ENCODE measurements around the gene SLC33A1. TPM values are rescaled to one million over a fixed set of nuclear protein-coding genes. Genes with fewer than 3 reads are reported as not detected.
A peak's percentile ranks its signal among the peaks of the same experiment; 100 is the strongest.
"Not testable (repeated sequence)": the region's sequence is repeated elsewhere in the genome, so short reads cannot be mapped to it uniquely, and the experiment has no call there.

Gene SLC33A1
- polyA plus RNA-seq: 10 to 100 TPM in 2 of 3 donors, 1 to 10 TPM in 1; 3.9 to 22.7 (median 10.2) TPM

DNA sequence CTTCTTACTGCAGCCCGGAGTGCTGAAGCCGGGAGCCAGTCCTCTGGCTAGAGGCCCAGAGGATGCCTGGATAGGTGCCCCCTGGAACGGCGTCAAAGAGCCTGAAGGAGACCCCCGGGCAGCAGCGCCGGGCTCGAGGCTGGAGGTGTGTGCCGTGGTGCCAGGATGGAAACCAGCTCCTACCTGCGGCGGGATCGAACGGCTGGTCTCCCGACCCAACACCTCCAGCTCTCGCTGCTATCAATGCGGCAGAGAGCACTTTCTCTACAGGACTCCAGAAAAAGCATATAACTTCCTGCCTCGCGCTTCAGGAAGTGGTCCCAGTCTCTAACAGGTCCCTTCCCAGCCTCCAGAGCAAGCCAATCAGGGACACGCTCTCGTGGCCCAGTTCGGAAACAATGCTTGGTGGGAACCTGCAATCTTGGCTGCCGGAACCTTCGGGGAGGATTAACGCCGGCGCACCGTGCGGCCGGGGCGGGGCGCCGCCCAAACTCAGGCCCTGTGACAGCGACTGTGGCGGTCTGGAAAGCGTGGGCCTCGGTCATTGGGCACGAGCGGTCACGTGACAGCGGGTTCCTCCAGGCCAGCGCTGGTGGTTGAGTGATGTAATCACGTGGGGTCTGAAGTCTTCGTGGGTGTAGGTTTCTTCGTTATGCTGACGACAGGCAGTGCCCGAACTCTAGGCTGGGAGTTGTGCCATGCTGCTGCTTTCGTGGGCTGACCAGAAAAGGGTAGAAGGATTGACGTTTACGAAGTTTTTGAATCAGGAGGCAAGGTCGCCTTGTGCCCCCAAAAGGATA, at the start of gene SLC33A1:
TSS of gene SLC33A1 (minus strand) at position 287 of the 800 bp plus-strand sequence. CDS start 430 bp downstream, outside the sequence.
- H3K27ac ChIP-seq (ENCODE audit: low read depth, low read length): no peak within 1 kb of the TSS
- WGBS, 3 donors: 0 to 1% (median 0%) methylated on average over 50 of the region's 50 CpGs

GRCh38 chr3:155895379-155895900, 41.2 kb upstream of the SLC33A1 start:
- 95 to 99% (median 98%) methylated on average over 7 of the region's 7 CpGs for WGBS, 3 donors

DNA sequence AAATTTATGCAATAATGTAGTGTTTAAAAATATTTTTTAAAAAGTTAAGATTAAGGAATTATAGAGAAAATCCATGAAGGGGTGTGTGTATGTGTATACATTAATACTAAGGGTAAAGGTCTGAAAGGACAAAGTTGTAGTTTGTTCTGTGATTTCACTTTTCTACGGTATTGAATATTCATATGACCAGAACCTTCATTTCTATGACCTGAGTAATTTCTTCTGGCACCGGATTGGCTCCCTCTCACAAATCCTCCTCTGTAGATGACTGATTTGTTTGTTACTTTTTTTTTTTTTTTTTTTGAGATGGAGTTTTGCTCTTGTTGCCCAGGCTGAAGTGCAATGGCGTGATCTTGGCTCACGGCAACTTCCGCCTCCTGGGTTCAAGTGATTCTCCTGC, 37.1 kb upstream of the SLC33A1 start:
- no peak overlapping the region for H3K27ac ChIP-seq (ENCODE audit: low read depth, low read length)
- WGBS, 3 donors: 92 to 98% (median 97%) methylated on average over 5 of the region's 5 CpGs

More at GRCh38 chr3:155895379-155895900, 41.2 kb upstream of the SLC33A1 start:
- H3K27ac ChIP-seq (ENCODE audit: low read depth, low read length): no peak overlapping the region

DNA sequence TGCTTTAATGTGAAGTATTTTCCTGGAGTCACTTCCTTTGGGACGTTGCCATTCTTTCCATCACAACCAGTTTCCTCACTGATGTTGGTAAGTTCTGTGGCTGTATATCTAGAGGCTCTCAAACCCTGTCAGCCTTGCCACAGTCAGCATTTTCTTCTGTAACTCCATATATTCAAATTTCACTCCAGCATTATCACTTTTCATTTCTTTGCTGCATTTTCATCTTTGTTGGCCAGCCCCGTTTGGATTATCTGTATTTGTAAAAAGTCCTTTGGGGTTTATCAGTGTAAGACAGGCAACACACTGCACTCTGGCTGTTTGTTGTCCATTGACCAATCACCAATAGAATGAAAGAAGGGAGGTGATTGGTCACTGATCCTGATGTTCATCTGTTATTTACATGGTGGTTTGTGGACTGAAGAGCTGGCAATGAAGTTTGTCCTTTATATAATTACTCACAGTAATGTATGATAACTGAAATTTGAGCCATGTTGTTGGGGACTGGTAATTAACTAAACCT, 36.5 kb upstream of the SLC33A1 start:
- no peak overlapping the region for H3K27ac ChIP-seq (ENCODE audit: low read depth, low read length)
- 4 to 12% (median 9%) methylated on average over 2 of the region's 2 CpGs for WGBS, 3 donors

DNA sequence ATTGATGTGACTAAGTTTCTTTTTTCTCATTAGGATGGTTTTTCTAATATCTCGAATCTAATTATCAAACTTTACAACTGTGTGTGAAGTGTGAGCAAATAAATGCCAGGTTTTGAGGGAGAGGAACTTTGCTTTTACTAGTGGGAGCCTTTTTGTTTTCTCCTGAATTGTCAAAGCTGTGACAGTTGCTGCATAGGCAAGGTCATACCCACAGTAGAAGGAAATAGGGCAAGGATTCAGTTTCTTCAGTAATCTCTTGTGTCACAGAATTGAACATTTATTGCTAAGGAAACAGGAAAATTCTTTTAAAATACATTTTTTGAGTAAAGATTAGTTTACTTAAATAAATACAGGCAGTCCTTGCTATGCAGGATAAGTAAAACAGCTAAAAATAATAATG, 35.7 kb upstream of the SLC33A1 start:
- no peak overlapping the region for H3K27ac ChIP-seq (ENCODE audit: low read depth, low read length)
- WGBS, 3 donors: 34 to 78% (median 63%) methylated on average over 1 of the region's 1 CpG

GRCh38 chr3:155889212-155889611, 35.0 kb upstream of the SLC33A1 start:
- H3K27ac ChIP-seq (ENCODE audit: low read depth, low read length): no peak overlapping the region
- 92 to 98% (median 97%) methylated on average over 5 of the region's 5 CpGs for WGBS, 3 donors

- 80 to 86% (median 85%) methylated on average over 1 of the region's 1 CpG for WGBS, 3 donors
These were observed 32.7 kb upstream of the SLC33A1 start for GRCh38 chr3:155886915-155887314.

DNA sequence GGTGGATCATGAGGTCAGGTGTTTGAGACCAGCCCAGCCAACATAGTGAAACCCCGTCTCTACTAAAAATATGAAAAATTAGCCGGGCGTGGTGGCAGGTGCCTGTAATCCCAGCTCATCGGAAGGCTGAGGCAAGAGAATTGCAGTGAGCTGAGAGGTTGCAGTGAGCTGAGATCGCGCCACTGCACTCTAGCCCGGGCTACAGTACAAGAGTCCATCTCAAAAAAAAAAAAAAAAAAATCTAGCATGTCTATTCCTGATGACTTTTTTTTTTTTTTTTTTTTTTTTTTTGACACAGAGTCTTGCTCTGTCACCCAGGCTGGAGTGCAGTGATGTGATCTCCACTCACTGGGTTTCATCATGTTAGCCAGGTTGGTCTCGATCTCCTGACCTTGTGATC, 32.1 kb upstream of the SLC33A1 start:
- WGBS, 3 donors: 96 to 98% (median 97%) methylated on average over 8 of the region's 8 CpGs
- H3K27ac ChIP-seq (ENCODE audit: low read depth, low read length): not testable (repeated sequence)

More at GRCh38 chr3:155886915-155887314, 32.7 kb upstream of the SLC33A1 start:
- H3K27ac ChIP-seq (ENCODE audit: low read depth, low read length): no peak overlapping the region

- H3K27ac ChIP-seq (ENCODE audit: low read depth, low read length): no peak overlapping the region
These were observed 31.1 kb upstream of the SLC33A1 start for GRCh38 chr3:155885292-155885691.

DNA sequence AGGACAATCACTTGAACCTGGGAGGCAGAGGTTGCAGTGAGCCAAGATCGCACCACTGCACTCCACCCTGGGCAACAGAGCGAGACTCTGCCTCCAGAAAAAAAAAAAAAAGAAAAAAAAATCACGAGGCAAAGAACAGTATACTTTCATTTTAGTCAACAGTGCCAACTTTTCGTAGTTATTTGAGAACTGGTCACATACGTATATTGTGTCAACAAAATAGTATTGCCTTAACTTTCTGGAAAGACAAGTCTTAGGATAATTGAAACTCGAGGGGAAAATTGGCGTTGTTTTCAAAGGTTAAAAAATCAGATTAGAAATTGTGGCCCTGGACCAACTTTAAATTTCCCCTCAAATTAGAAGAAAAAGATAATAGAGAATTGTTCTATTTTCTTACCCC, 30.1 kb upstream of the SLC33A1 start:
- no peak overlapping the region for H3K27ac ChIP-seq (ENCODE audit: low read depth, low read length)
- WGBS, 3 donors: 61 to 90% (median 80%) methylated on average over 7 of the region's 7 CpGs

DNA sequence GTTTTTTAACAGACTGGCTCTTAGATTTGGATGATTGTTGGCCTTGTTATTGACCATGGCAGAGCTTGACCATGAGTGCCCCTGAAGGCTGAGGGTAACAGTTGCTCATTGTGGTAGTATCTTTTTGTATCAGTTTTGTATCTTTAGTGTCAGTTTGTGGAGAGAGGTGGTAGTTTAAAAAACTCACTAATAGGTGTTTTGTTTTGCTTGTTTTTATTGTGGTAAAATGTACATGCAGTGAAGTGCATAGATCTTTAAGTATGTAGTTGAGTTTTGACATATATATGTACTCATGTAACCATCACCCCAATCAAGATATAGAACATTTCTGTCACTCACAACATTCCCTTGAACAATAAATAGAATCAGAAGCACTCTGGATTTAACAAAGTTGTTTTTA, 26.1 kb upstream of the SLC33A1 start:
- no peak overlapping the region for H3K27ac ChIP-seq (ENCODE audit: low read depth, low read length)

DNA sequence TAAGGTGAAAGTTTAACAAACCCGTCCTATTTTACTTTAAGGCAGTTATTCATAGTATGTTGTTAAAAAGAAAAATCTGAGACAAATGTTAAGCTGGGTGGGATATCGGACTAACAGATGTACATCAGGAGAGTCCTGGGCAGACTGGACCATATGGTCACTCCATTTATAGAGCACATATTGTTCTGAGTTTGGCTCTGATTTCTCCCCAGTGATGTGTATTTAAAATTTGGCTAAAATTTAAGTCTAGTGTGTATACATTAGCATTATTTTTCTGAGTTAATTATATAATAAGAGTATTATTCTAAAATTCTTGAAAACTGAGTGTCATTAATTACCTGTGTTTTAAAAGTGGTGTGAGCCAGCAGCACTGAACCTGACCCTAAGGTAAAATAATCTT, 22.3 kb upstream of the SLC33A1 start:
- WGBS, 3 donors: 88 to 91% (median 90%) methylated on average over 2 of the region's 2 CpGs

DNA sequence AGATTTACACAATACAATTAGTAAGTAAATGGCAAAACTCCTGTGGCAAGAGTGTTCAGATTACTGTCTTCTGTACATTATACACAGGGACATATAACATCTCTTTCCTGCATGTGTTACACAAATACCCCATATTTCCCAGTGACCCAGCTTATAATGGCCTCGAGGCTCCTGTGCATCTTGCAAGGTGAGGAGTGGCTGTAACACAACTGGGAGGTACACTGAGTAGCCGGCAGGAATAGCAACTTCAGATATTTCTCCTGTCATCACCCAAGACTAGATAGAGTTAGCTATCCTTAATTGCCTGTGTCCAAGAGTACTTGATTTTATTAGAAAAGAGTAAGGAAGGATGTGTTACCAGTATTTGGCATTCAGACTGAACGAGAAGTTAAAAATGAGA, 21.8 kb upstream of the SLC33A1 start:
- WGBS, 3 donors: 56 to 72% (median 66%) methylated on average over 3 of the region's 3 CpGs

More for the DNA sequence above, 22.3 kb upstream of the SLC33A1 start:
- H3K27ac ChIP-seq (ENCODE audit: low read depth, low read length): no peak overlapping the region

DNA sequence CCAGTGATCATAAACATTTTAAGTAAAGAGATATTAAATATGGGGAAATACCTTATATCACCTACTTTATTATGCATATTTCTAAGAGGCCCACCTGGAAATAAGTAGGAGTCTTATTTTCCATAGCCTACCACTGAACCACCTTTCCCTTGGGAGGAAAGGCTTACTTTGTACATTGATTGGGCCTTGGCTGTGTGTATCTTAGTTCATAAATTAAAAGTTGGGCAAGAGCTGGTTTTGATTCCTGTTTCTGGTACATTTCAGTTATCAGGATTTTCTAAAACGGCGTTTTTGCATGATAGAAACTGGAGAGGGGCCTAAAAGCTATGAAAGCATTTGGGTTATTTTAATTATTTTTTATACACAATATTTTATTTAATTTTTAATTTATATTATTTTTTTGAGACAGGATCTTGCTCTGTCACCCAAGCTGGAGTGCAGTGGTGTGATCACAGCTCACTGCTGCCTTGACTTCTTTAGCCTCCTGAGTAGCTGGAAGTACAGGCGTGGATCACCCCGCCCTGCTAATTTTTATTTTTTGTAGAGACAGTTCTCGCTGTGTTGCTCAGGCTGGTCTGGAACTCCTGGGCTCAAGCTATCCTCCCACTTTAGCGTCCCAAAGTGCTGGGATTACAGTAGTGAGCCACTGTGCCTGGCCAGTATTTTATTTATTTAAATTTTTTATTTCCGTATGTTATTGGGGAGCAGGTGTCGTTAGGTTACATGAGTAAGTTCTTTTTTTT, 18.8 kb upstream of the SLC33A1 start:
- H3K27ac ChIP-seq (ENCODE audit: low read depth, low read length): no peak overlapping the region
- WGBS, 3 donors: 71 to 76% (median 73%) methylated on average over 8 of the region's 8 CpGs

More for the DNA sequence above, 21.8 kb upstream of the SLC33A1 start:
- H3K27ac ChIP-seq (ENCODE audit: low read depth, low read length): no peak overlapping the region

- H3K27ac ChIP-seq (ENCODE audit: low read depth, low read length): no peak overlapping the region
- 0 to 1% (median 0%) methylated on average over 19 of the region's 19 CpGs for WGBS, 3 donors
These were observed 17.5 kb upstream of the SLC33A1 start for GRCh38 chr3:155871746-155872158.

DNA sequence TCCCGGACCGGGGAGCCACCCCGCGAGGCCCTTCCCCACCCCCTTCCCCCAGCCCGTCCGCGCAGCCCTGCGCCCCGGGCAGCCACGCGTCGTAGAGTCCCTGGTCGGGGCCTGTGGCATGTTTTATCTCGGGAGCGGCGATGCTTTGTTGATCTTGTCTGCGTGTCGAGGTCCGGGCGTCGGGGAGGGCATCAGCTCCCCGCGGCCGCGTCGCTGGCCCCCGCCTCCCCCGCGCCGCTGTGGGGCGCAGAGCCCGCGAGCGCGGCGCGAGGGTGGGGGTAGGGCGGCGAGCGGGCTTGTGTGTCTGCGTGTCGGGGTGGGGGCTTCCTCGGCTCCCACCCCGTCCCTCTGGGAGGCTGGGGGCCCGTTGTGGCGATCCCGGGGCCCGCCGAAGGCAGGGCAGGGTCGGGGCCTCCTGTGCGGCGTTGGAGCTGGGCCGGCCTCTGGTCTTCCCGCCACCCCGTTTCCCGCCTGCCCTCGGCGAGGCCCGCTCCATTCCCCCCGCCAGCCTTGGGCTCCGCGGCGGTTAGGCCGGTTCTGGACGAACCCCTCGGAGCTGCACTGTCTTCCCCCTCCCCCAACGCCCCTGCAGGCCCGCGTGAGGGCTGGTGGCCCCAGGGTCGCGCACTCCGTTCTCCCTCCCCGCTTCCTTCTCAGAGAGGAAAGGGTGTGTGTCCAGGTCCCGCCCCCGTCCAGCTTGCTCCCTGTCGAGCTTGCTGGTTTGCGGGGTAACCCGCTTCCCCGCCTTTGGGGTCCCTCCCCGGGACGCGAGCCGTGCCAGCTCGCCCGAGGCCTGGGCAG, 16.9 kb upstream of the SLC33A1 start:
- WGBS, 3 donors: 0 to 1% (median 0%) methylated on average over 78 to 85 of the region's 85 CpGs
- H3K27ac ChIP-seq (ENCODE audit: low read depth, low read length): peak overlapping the region; percentile 60

- peak within 1 kb of the TSS; percentile 60 for H3K27ac ChIP-seq (ENCODE audit: low read depth, low read length)
- 0 to 1% (median 1%) methylated on average over 69 to 83 of the region's 83 CpGs for WGBS, 3 donors
These were observed 16.1 kb upstream of the SLC33A1 start, which contains the start of gene GMPS for GRCh38 chr3:155870133-155870944. GMPS (plus strand) TSS chr3:155870650; CDS start chr3:155870871, 221 bp downstream.

Measured in adipose tissue (tissue), 3 donors.